Psoas muscle (tissue), 8 donors: ENCODE results near the gene CCDC63. TPM values are rescaled to one million over a fixed set of nuclear protein-coding genes. Genes with fewer than 3 reads are reported as not detected.

ENCODE experiments used
- ATAC-seq, 4 donors: fragments of 200-7000 bp; cut with Tn5 transposase; one replicate each; pipeline ENCODE4 v1.9.1; 2020; ENCODE audit warnings: moderate library complexity in 3 of 4, mild to moderate bottlenecking in 2 of 4
- DNase-seq, 2 donors: peaks; one replicate each; pipeline ENCODE4 v3.0.0-alpha.2; 2020
- H3K27ac ChIP-seq: fragments of 200-600 bp; one replicate; pipeline ENCODE4 v1.8.0; 2022
- H3K27me3 ChIP-seq, 3 donors: fragments of 200-600 bp in 1 of 3; one replicate each; pipeline versions ENCODE4 v1.6.1 to v1.8.0; 2013 to 2022; ENCODE audit warnings: low read length in 2 of 3, mild to moderate bottlenecking in 2 of 3, moderate library complexity in 1 of 3; ENCODE audit not compliant: insufficient read depth in 3 of 3
- H3K36me3 ChIP-seq, 2 donors: fragments of 200-600 bp in 1 of 2; one replicate each; pipeline versions ENCODE4 v1.6.1 to v1.8.0; 2013 to 2022; ENCODE audit warnings: low read depth in 1 of 2, mild to moderate bottlenecking in 1 of 2, moderate library complexity in 1 of 2; ENCODE audit not compliant: insufficient read depth in 1 of 2
- H3K4me1 ChIP-seq: fragments of 200-600 bp; one replicate; pipeline ENCODE4 v1.8.0; 2022
- H3K4me3 ChIP-seq: fragments of 200-600 bp; one replicate; pipeline ENCODE4 v1.8.0; 2022; ENCODE audit warnings: mild to moderate bottlenecking
- H3K9me3 ChIP-seq: fragments of 200-600 bp; one replicate; pipeline ENCODE4 v1.8.0; 2022
- WGBS, 3 donors: extraction: QIAGEN DNeasy Blood & Tissue Kit; methylation state at CpG; one replicate each; pipeline versions ENCODE4 v1.1.6 to v1.1.7; 2013; 5-methylcytosine and 5-hydroxymethylcytosine counted together
- intact Hi-C, 2 donors: fragments of 100-400 bp; cut with DNase I; formaldehyde crosslinking; loops; one replicate each; pipeline versions ENCODE4 v1.11.0 to v1.14.2; 2022
- polyA plus RNA-seq, 3 donors: library from polyadenylated mRNA; stranded (reverse); fragments of 200-250 nt; gene quantifications; one replicate each; pipeline ENCODE4 v1.2.3, GENCODE V29; 2013
- total RNA-seq, 4 donors: library from RNA; stranded (reverse); fragmentation: NEBNext Ultra II Directional in 2 of 4; extraction: Animal tissue kit (Norgen Biotek cat#: 25700) in 2 of 4; gene quantifications; one replicate each; pipeline versions ENCODE4 v1.2.1 to v1.2.4, GENCODE V29; 2021 to 2023
- TF ChIP-seq, protein P1 (sequence below): fragments of 200-600 bp; IDR thresholded peaks from one replicate; pipeline ENCODE4 v1.8.0; 2022; ENCODE audit warnings: antibody characterized with exemption
- donor health status: healthy with polysubstance abuse.
- donor health status: DM: no; HTN: no; CAD: no; lungs with moderate emphysema.
- donor health status: Bipolar disorder and iron deficiency.
- donor health status: healthy.
- donor health status: DM: yes; HTN: yes; CAD: no.
- donor health status: DM: no; HTN: no; CAD: no.
- donor health status: DM: no; HTN: no; CAD: no.
- donor health status: DM: yes; HTN: yes; CAD: no.

Gene CCDC63
- total and polyA plus RNA-seq, 7 donors, result not detected

DNA sequence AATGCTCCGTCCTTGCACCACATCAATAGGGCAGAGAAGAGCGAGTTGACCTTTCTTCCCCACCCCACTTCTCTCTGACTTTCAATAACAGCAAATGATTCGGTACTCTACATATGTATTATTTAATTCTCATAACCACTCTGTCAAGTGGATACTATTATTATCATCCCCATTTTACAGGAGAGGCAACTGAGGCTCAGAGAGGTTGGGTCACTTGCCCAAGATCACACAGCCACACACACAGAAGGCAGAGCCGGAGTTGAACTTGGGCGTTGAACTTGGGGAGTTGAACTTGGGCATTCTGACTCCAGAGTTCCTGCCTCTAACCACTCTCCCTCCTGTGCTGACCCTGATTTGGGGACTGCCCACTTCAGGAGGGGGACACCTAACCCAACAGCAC lies 72.9 kb downstream of the CCDC63 start:
- no peak for DNase-seq
- TF ChIP-seq, protein P1, sequence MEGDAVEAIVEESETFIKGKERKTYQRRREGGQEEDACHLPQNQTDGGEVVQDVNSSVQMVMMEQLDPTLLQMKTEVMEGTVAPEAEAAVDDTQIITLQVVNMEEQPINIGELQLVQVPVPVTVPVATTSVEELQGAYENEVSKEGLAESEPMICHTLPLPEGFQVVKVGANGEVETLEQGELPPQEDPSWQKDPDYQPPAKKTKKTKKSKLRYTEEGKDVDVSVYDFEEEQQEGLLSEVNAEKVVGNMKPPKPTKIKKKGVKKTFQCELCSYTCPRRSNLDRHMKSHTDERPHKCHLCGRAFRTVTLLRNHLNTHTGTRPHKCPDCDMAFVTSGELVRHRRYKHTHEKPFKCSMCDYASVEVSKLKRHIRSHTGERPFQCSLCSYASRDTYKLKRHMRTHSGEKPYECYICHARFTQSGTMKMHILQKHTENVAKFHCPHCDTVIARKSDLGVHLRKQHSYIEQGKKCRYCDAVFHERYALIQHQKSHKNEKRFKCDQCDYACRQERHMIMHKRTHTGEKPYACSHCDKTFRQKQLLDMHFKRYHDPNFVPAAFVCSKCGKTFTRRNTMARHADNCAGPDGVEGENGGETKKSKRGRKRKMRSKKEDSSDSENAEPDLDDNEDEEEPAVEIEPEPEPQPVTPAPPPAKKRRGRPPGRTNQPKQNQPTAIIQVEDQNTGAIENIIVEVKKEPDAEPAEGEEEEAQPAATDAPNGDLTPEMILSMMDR, result no peak
- ATAC-seq, result peak in 2 of 4 donors; percentile 15 to 18
- intact Hi-C loops, result no loop called here
- peaks cover 4% of the 10 kb centered on the region for H3K4me1 ChIP-seq
- peaks cover 0 to 1% (median 0%) of the 10 kb centered on the region in 3 donors for H3K27me3 ChIP-seq
- peaks cover 0 to 10% of the 10 kb centered on the region in 2 donors for H3K36me3 ChIP-seq
- H3K27ac ChIP-seq, result peak overlapping the region; percentile 81
- no peaks in the 10 kb centered on the region for H3K9me3 ChIP-seq
- peak overlapping the region; percentile 53 for H3K4me3 ChIP-seq
- WGBS, 3 donors, result 55 to 73% (median 68%) methylated on average over 5 of the region's 5 CpGs

DNA sequence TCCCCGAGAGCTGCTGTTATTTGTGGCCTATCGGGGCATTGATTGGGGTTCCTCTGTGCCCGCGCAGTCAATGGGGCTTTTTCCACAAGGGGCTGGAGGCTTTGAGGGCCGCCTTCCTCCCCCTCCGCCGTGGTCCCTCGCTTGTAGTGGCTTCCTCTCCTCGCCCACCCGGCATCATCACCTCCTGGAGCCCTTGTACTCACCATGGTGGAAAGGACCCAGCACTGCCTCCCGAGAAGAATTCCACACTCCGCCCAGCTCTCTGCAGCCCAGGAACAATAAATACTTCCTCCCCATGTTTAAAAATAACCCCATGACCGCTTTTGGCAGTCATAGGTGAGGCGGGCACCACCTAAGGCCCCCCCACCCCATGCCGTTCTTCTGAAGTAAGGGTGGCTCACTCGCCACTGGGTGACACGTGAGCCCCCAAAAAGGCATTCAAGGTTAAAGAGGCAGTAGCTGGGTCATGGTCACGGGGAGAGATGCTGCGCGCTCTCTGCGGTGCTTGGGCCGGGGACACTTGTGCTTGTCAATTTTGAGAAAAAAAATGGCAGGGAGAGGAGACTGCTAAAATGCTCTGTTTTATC lies 73.6 kb downstream of the CCDC63 start, which contains the start of gene MYL2:
MYL2 (minus strand) TSS at position 256 of the 587 bp plus-strand sequence; CDS start at position 206, 50 bp downstream.
- peak within 1 kb of the TSS; percentile 81 for H3K27ac ChIP-seq
- 35 to 37% (median 37%) methylated on average over 22 of the region's 22 CpGs for WGBS, 3 donors
- TF ChIP-seq, protein P1, result no peak
- peak within 1 kb of the TSS; percentile 53 for H3K4me3 ChIP-seq
- DNase-seq (peak; percentile 50 to 81), ATAC-seq (peak; percentile 83 to 89 (median 87))
- peaks cover 4% of the 10 kb centered on the region for H3K4me1 ChIP-seq
- H3K9me3 ChIP-seq, result no peaks in the 10 kb centered on the region
- H3K27me3 ChIP-seq, result peaks cover 0 to 1% (median 0%) of the 10 kb centered on the region in 3 donors
- intact Hi-C loops, result no loop called here
- peaks cover 0 to 7% of the 10 kb centered on the region in 2 donors for H3K36me3 ChIP-seq

DNA sequence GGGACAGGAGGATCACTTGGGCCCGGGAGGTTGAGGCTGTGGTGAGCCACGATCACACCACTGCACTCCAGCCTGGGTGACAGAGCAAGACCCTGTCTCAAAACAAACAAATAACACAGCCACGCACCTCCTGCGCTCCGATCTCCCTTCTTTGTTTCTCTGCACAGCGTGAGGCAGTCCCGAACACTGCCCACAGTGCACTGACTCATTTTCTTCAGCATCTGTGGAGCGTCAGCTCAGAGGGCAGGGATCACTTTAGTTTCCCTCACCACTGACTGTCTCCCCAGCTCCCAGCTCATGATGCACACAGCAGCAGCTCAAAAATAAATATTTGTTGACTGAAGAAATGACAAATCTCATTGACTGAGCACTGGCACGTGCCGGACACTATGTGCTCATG lies 74.5 kb downstream of the CCDC63 start:
- H3K27ac ChIP-seq, result peak overlapping the region; percentile 81
- H3K9me3 ChIP-seq, result no peaks in the 10 kb centered on the region
- ATAC-seq, result peak; percentile 46 to 63 (median 53)
- H3K27me3 ChIP-seq, result peaks cover 0 to 1% (median 0%) of the 10 kb centered on the region in 3 donors
- TF ChIP-seq, protein P1, result no peak
- H3K4me1 ChIP-seq, result peaks cover 4% of the 10 kb centered on the region
- 66 to 83% (median 79%) methylated on average over 10 of the region's 10 CpGs for WGBS, 3 donors
- peak overlapping the region; percentile 53 for H3K4me3 ChIP-seq
- no peak for DNase-seq
- intact Hi-C loops, result no loop called here
- H3K36me3 ChIP-seq, result peaks cover 0 to 7% of the 10 kb centered on the region in 2 donors

DNA sequence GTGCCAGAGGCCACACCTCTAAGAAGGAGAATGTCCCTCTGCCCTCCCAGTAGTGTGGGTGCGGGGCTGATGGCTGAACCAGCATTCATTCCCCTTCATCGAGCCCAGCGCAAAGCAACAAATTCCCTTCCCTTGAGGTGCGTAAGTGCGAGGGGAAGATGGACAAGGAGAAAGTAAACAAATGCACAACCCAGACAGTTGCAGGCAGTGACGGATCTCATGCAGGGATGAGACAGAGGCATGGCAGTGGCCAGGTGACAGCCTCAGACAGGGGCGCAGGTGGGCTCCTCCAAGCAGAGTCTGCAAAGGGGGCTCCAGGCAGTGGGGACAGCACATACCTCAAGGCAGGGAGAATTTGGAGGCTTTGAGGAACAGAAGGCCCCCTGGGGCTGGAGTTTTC lies 75.9 kb downstream of the CCDC63 start:
- 68 to 83% (median 80%) methylated on average over 7 of the region's 7 CpGs for WGBS, 3 donors

More for the DNA sequence above, 75.9 kb downstream of the CCDC63 start:
- Histone ChIP-seq H3K9me3 (no peaks in the 10 kb centered on the region), H3K27me3 (peaks cover 0 to 1% (median 0%) of the 10 kb centered on the region in 3 donors), H3K4me3 (no peak overlapping the region), H3K27ac (no peak overlapping the region), H3K4me1 (peaks cover 4% of the 10 kb centered on the region), H3K36me3 (peaks cover 0 to 7% of the 10 kb centered on the region in 2 donors)
- intact Hi-C loops, result no loop called here
- TF ChIP-seq, protein P1, result no peak
- ATAC-seq, result no peak
- no peak for DNase-seq
